Uterus (tissue), 2 donors: Measurements from ENCODE around the gene UBE2D2.
A peak's percentile ranks its signal among the peaks of the same experiment; 100 is the strongest.
"Not testable (repeated sequence)": the region's sequence is repeated elsewhere in the genome, so short reads cannot be mapped to it uniquely, and the experiment has no call there.

ENCODE experiments used
- POLR2A ChIP-seq, 2 donors: fragments of 450-650 bp; IDR thresholded peaks; one replicate each; pipeline ENCODE4 v1.6.1; 2016; ENCODE audit warnings: antibody characterized with exemption in 2 of 2, mild to moderate bottlenecking in 1 of 2, moderate library complexity in 1 of 2
- TF ChIP-seq, protein P1 (sequence below), 4 experiments: fragments of 200-600 bp in 2 of 4; fragments of 450-650 bp in 2 of 4; sonication (generic) in 2 of 4; IDR thresholded peaks; one replicate each; pipeline ENCODE4 v1.5.1; 2016 to 2019; ENCODE audit warnings: antibody characterized with exemption in 4 of 4, mild to moderate bottlenecking in 2 of 4, moderate library complexity in 1 of 4

DNA sequence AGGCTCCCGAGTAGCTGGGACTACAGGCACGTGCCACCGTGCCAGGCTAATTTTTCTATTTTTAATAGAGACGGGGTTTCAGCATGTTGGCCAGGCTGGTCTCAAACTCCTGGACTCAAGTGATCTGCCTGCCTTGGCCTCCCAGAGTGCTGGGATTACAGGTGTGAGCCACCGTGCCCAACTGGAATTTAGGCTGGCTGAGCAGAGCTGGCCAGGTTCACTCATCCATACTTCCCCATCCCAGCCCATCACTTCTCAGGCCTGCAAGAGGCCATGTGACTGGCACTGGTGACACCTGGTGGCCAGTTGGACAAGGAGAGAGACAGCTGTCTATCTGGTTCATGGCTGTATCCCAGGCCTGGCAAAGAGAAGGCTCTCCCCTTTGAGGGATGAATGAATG lies 47.7 kb upstream of the UBE2D2 start:
- TF ChIP-seq, protein P1, sequence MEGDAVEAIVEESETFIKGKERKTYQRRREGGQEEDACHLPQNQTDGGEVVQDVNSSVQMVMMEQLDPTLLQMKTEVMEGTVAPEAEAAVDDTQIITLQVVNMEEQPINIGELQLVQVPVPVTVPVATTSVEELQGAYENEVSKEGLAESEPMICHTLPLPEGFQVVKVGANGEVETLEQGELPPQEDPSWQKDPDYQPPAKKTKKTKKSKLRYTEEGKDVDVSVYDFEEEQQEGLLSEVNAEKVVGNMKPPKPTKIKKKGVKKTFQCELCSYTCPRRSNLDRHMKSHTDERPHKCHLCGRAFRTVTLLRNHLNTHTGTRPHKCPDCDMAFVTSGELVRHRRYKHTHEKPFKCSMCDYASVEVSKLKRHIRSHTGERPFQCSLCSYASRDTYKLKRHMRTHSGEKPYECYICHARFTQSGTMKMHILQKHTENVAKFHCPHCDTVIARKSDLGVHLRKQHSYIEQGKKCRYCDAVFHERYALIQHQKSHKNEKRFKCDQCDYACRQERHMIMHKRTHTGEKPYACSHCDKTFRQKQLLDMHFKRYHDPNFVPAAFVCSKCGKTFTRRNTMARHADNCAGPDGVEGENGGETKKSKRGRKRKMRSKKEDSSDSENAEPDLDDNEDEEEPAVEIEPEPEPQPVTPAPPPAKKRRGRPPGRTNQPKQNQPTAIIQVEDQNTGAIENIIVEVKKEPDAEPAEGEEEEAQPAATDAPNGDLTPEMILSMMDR (IDR thresholded peaks at IDR 0.05) = peak; percentile 35 to 82 (median 51)
- not testable (repeated sequence) for TF ChIP-seq POLR2A (IDR thresholded peaks at IDR 0.05)
